ENCODE measurements around the gene PAK5. TPM values are rescaled to one million over a fixed set of nuclear protein-coding genes. Genes with fewer than 3 reads are reported as not detected.

PAK5 gene
- total and polyA plus RNA-seq, 2 experiments from 2014 or later, result 0.57 to 1.1 TPM

DNA sequence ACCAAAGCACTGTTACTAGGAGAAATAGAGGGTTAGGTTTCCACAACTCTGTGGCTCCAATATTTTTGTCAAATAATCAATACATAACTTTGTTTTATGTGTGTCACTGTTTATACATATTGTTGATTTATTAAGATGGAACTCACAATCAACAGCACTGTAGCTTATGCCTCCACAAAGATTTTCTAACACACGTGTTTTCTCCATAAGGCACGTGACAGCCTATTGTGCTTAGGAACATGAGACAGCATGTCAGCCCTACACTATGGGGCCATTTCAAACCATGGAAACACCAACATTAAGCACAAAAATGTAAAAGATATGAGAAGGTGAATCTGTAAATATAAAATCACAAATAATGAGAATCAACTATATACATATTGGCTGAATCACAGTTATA lies 127.0 kb downstream of the PAK5 start (continued):
- TF ChIP-seq, protein P1, sequence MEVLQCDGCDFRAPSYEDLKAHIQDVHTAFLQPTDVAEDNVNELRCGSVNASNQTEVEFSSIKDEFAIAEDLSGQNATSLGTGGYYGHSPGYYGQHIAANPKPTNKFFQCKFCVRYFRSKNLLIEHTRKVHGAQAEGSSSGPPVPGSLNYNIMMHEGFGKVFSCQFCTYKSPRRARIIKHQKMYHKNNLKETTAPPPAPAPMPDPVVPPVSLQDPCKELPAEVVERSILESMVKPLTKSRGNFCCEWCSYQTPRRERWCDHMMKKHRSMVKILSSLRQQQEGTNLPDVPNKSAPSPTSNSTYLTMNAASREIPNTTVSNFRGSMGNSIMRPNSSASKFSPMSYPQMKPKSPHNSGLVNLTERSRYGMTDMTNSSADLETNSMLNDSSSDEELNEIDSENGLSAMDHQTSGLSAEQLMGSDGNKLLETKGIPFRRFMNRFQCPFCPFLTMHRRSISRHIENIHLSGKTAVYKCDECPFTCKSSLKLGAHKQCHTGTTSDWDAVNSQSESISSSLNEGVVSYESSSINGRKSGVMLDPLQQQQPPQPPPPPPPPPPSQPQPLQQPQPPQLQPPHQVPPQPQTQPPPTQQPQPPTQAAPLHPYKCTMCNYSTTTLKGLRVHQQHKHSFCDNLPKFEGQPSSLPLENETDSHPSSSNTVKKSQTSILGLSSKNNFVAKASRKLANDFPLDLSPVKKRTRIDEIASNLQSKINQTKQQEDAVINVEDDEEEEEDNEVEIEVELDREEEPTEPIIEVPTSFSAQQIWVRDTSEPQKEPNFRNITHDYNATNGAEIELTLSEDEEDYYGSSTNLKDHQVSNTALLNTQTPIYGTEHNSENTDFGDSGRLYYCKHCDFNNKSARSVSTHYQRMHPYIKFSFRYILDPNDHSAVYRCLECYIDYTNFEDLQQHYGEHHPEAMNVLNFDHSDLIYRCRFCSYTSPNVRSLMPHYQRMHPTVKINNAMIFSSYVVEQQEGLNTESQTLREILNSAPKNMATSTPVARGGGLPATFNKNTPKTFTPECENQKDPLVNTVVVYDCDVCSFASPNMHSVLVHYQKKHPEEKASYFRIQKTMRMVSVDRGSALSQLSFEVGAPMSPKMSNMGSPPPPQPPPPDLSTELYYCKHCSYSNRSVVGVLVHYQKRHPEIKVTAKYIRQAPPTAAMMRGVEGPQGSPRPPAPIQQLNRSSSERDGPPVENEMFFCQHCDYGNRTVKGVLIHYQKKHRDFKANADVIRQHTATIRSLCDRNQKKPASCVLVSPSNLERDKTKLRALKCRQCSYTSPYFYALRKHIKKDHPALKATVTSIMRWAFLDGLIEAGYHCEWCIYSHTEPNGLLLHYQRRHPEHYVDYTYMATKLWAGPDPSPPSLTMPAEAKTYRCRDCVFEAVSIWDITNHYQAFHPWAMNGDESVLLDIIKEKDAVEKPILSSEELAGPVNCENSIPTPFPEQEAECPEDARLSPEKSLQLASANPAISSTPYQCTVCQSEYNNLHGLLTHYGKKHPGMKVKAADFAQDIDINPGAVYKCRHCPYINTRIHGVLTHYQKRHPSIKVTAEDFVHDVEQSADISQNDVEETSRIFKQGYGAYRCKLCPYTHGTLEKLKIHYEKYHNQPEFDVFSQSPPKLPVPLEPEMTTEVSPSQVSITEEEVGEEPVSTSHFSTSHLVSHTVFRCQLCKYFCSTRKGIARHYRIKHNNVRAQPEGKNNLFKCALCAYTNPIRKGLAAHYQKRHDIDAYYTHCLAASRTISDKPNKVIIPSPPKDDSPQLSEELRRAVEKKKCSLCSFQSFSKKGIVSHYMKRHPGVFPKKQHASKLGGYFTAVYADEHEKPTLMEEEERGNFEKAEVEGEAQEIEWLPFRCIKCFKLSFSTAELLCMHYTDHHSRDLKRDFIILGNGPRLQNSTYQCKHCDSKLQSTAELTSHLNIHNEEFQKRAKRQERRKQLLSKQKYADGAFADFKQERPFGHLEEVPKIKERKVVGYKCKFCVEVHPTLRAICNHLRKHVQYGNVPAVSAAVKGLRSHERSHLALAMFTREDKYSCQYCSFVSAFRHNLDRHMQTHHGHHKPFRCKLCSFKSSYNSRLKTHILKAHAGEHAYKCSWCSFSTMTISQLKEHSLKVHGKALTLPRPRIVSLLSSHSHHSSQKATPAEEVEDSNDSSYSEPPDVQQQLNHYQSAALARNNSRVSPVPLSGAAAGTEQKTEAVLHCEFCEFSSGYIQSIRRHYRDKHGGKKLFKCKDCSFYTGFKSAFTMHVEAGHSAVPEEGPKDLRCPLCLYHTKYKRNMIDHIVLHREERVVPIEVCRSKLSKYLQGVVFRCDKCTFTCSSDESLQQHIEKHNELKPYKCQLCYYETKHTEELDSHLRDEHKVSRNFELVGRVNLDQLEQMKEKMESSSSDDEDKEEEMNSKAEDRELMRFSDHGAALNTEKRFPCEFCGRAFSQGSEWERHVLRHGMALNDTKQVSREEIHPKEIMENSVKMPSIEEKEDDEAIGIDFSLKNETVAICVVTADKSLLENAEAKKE (CRISPR knock-in tag; IDR thresholded peaks at IDR 0.05), result no peak
- no peak for TF ChIP-seq ZNF331 (CRISPR knock-in tag; IDR thresholded peaks at IDR 0.05; ENCODE audit: low read depth)

- no peak overlapping the region for H2AFZ ChIP-seq
- no peaks in the 10 kb centered on the region for H3K36me3 ChIP-seq (ENCODE audit: insufficient read depth)
- TF ChIP-seq JUNB (IDR thresholded peaks at IDR 0.05; ENCODE audit: unreplicated experiment), result no peak
- TF ChIP-seq, protein P2, sequence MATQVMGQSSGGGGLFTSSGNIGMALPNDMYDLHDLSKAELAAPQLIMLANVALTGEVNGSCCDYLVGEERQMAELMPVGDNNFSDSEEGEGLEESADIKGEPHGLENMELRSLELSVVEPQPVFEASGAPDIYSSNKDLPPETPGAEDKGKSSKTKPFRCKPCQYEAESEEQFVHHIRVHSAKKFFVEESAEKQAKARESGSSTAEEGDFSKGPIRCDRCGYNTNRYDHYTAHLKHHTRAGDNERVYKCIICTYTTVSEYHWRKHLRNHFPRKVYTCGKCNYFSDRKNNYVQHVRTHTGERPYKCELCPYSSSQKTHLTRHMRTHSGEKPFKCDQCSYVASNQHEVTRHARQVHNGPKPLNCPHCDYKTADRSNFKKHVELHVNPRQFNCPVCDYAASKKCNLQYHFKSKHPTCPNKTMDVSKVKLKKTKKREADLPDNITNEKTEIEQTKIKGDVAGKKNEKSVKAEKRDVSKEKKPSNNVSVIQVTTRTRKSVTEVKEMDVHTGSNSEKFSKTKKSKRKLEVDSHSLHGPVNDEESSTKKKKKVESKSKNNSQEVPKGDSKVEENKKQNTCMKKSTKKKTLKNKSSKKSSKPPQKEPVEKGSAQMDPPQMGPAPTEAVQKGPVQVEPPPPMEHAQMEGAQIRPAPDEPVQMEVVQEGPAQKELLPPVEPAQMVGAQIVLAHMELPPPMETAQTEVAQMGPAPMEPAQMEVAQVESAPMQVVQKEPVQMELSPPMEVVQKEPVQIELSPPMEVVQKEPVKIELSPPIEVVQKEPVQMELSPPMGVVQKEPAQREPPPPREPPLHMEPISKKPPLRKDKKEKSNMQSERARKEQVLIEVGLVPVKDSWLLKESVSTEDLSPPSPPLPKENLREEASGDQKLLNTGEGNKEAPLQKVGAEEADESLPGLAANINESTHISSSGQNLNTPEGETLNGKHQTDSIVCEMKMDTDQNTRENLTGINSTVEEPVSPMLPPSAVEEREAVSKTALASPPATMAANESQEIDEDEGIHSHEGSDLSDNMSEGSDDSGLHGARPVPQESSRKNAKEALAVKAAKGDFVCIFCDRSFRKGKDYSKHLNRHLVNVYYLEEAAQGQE (IDR thresholded peaks at IDR 0.05; ENCODE audit: unreplicated experiment), result no peak
- no peak for TF ChIP-seq EZH2 (IDR thresholded peaks at IDR 0.05; ENCODE audit: low read depth, unreplicated experiment)
- TF ChIP-seq POLR2AphosphoS5 (IDR thresholded peaks at IDR 0.05; ENCODE audit: low read depth), result no peak
- no peak for TF ChIP-seq EZH2phosphoT487 (IDR thresholded peaks at IDR 0.05; ENCODE audit: unreplicated experiment)
- TF ChIP-seq CREB1 (CRISPR knock-in tag; IDR thresholded peaks at IDR 0.05; ENCODE audit: low read depth), result no peak
- no peak for TF ChIP-seq STAT1 (IDR thresholded peaks at IDR 0.05; ENCODE audit: unreplicated experiment)
- TF ChIP-seq, protein P3, sequence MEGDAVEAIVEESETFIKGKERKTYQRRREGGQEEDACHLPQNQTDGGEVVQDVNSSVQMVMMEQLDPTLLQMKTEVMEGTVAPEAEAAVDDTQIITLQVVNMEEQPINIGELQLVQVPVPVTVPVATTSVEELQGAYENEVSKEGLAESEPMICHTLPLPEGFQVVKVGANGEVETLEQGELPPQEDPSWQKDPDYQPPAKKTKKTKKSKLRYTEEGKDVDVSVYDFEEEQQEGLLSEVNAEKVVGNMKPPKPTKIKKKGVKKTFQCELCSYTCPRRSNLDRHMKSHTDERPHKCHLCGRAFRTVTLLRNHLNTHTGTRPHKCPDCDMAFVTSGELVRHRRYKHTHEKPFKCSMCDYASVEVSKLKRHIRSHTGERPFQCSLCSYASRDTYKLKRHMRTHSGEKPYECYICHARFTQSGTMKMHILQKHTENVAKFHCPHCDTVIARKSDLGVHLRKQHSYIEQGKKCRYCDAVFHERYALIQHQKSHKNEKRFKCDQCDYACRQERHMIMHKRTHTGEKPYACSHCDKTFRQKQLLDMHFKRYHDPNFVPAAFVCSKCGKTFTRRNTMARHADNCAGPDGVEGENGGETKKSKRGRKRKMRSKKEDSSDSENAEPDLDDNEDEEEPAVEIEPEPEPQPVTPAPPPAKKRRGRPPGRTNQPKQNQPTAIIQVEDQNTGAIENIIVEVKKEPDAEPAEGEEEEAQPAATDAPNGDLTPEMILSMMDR (conservative IDR thresholded peaks at IDR 0.05; ENCODE audit: low read depth in 2 of 2), result no peak
- no peak for TF ChIP-seq ZNF331 (CRISPR knock-in tag; IDR thresholded peaks at IDR 0.05; ENCODE audit: low read depth)
- TF ChIP-seq ZNF114 (CRISPR knock-in tag; IDR thresholded peaks at IDR 0.05), result no peak
- no peak for TF ChIP-seq ETS1 (IDR thresholded peaks at IDR 0.05)
- TF ChIP-seq NANOG (IDR thresholded peaks at IDR 0.05; ENCODE audit: borderline replicate concordance), result no peak
Observed at GRCh38 chr20:9710685-9711084, 128.2 kb downstream of the PAK5 start.

More at GRCh38 chr20:9710685-9711084, 128.2 kb downstream of the PAK5 start:
- Histone ChIP-seq H3K79me2 (replicated peaks; ENCODE audit: insufficient read depth) (no peaks in the 10 kb centered on the region), H3K4me1 (ENCODE audit: insufficient read depth) (0 out of 2 replicates have a peak, but pooled peaks cover 5% of the 10 kb centered on the region), H4K20me1 (replicated peaks; ENCODE audit: insufficient read depth) (no peaks in the 10 kb centered on the region; the same call in 1 of the 2 replicates), H3K4me3 (no peak overlapping the region), H3F3A (replicated peaks; ENCODE audit: low read depth) (no peaks in the 10 kb centered on the region), H3K9me2 (ENCODE audit: insufficient read depth) (no peaks in the 10 kb centered on the region; the same call in 1 of the 2 replicates), H3K4me2 (no peak overlapping the region), H3K27ac (ENCODE audit: low read depth) (no peak overlapping the region), H3K27me3 (ENCODE audit: insufficient read depth) (no peaks in the 10 kb centered on the region)
- H3K4me1 Mint-ChIP-seq, result no peaks in the 10 kb centered on the region
- no peaks in the 10 kb centered on the region for H3K36me3 Mint-ChIP-seq (ENCODE audit: low read depth)
- no peak overlapping the region; the same call in 1 of the 2 replicates for H3K27ac Mint-ChIP-seq
- no peak overlapping the region for H3K4me3 Mint-ChIP-seq
- no peaks in the 10 kb centered on the region for H3K9me3 Mint-ChIP-seq
- DNase-seq (ENCODE audit: low spot score), result no peak
- no peak for ATAC-seq
- no peaks in the 10 kb centered on the region for H3K27me3 Mint-ChIP-seq (ENCODE audit: insufficient read depth, low read depth, poor library complexity)
